GM19372 (cell line): ENCODE data around the gene ACTN3.
"Not testable (repeated sequence)": the region's sequence is repeated elsewhere in the genome, so short reads cannot be mapped to it uniquely, and the experiment has no call there.

Experiments used
- ATAC-seq: cut with Tn5 transposase; IDR thresholded peaks from one replicate; pipeline ENCODE4 v1.9.1; 2021; ENCODE audit warnings: mild to moderate bottlenecking, low read depth, moderate library complexity; ENCODE audit not compliant: unreplicated experiment

Gene ACTN3

DNA sequence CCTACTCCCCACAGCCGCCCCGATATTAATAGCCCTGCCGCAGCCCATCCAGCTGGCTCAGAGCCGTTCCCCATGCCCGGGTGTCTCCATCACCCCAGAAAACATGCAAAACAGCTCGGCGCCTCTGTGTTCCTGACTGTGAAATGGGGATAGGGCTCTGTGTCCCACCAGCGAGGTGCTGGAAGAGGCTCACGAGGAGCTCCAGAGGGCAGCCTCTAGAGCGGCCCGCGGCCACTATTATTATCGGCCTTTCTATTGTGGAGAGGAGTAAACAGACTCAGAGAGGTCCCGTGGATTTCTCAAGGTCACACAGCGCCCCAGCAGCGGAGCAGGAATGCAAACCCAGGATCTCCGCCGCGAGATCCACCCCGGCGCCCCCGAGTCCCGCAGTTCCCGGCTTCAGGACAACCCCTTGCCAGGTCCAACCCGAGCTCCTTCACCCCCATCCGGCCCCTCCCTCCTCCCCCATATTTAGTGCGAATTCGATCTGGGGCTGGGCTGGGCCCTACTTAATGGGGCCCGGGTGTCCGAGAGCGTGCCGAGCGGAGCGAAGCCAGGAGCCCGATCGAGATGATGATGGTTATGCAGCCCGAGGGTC lies at the start of gene ACTN3:
Gene ACTN3 (plus strand): TSS at position 536 of the 598 bp plus-strand sequence. CDS start 35 bp downstream, at position 571.
- ATAC-seq: peak; percentile 3

- ATAC-seq: no peak
Observed at GRCh38 chr11:66497206-66497605, 49.5 kb upstream of the ACTN3 start.

- no peak for ATAC-seq
Observed at GRCh38 chr11:66498506-66498905, 48.2 kb upstream of the ACTN3 start.

DNA sequence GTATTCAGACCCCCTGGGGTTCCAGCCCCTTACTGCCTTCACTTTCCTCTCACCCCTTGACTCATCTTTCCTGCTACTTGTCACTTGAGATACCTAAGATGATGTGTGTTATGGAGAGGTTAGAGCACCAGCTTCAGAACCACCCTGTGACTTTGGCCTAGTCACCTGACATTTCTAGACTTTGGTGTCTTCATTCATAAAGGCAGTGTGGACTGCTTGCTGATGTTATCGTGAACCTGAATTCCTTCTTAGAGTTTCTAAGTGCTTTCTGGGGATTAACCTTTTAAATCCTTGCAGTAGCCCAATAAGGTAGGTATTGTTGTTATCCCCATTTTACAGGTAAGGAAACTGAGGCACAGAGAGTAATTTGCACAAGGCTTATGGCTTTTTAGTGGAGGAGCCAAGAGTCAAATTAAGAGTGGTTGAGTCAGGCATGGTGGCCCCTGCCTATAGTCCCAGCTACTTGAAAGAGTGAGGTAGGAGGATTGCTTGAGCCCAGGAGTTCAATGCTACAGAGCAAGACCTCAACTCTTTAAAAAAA lies 41.4 kb upstream of the ACTN3 start:
- no peak for ATAC-seq

GRCh38 chr11:66509131-66509561 lies 37.6 kb upstream of the ACTN3 start:
- ATAC-seq: no peak

GRCh38 chr11:66510271-66510989 lies 36.3 kb upstream of the ACTN3 start, which contains the start of gene BBS1:
TSS of gene BBS1 (plus strand) at chr11:66510635. CDS start at chr11:66510660, 25 bp downstream.
- peak; percentile 80 for ATAC-seq

DNA sequence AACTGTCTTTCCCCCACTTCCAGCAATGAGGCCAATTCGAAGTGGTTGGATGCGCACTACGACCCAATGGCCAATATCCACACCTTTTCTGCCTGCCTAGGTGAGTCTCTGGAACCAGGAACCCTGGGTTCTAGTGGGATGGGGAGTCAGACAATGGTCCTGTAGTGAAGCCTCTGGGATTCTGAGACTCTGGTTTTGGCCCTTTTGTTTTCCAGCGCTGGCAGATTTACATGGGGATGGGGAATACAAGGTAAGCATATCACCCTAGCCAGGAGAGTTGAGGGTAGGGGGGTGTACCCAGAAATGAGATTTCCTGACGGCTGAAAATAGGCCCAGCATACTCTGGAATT lies 35.7 kb upstream of the ACTN3 start:
- no peak for ATAC-seq

- ATAC-seq: no peak
Observed at GRCh38 chr11:66523611-66524010, 23.1 kb upstream of the ACTN3 start.

DNA sequence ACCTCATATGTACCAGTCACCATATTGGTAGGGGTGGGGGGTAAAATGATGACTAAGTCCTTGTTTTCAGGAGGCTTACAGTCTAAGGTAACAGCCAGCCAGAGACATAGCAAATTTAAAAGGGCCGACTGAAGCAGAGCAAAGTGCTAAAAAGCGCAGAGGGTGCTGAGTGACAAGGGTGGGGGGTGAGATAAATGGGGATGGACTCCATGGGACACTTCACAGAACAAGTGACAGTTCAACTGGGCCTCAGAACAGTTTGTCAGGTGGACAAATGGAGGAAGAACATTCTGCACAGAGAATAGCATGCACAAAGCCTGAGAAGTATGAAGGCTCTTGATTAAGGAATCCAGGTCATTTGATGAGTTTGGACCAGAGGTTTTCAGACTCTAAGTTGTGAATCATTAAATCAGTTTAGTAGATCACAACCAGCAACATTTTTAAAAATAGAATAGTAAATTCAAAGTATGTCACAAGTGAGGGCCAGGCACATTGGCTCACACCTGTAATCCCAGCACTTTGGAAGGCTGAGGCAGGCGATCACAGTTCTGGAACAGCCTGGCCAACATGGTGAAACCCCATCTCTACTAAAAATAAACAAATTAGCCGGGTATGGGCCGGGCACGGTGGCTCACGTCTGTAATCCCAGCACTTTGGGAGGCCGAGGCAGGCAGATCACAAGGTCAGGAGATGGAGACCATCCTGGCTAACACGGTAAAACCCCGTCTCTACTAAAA lies 22.2 kb upstream of the ACTN3 start:
- ATAC-seq: no peak

- ATAC-seq: no peak
Observed at GRCh38 chr11:66529069-66529468, 17.6 kb upstream of the ACTN3 start.

DNA sequence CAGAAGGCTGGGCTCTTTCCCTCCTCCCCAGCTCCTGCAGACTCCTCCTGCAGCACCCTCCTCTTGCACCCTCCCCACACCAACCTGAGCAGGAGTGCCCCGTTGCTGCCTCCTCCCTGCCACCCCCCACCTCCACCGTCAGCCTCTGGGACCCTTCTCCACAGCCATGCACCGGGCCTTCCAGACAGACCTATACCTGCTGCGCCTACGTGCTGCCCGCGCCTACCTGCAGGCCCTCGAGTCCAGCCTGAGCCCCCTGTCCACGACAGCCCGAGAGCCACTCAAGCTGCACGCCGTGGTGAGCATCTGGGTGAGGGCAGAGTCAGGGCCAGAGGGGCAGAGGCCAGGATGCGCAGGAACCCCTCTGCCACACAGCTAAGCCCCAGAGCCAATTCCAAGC lies 17.0 kb upstream of the ACTN3 start:
- ATAC-seq: no peak

GRCh38 chr11:66530927-66531709 lies 15.6 kb upstream of the ACTN3 start:
- no peak for ATAC-seq

DNA sequence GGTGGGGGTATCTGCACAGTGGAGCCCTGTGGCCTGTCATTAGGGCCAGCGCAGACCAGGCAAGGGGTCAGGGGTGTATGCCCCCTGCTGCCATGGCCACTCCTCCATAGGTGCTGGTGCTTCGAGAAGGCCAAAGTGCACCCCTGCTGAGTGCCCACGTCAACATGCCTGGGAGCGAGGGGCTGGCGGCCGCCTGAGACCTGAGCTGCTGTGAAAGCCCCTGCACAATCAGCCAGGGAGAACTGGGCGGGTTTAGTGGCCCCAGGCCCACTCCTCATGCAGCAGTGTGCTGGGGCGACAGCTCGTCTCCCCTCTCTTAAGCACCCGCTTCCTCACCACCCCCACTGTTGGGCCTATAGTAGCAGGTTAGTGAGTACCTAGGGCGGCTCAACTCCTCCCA lies 14.9 kb upstream of the ACTN3 start:
- ATAC-seq: no peak

GRCh38 chr11:66532784-66533183 lies 13.9 kb upstream of the ACTN3 start:
- ATAC-seq: no peak

GRCh38 chr11:66539170-66539869 lies 7.4 kb upstream of the ACTN3 start:
- ATAC-seq: no peak

DNA sequence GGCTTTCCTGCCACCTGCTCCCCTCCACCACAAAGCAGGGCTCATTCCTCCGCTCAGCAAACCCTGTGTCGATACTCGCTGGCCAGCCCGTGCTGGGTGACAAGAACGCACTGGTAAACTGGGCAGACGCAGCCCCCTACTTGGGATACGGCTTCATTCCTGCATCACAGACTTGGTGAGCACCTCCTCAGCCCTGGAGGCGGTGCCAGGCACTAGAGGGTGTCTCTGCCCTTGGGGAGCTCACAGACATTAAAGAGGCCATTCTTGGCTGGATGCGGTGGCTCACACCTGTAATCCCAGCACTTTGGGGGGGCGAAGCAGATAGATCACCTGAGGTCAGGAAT lies 6.9 kb upstream of the ACTN3 start:
- no peak for ATAC-seq

GRCh38 chr11:66540598-66540997 lies 6.1 kb upstream of the ACTN3 start:
- not testable (repeated sequence) for ATAC-seq

DNA sequence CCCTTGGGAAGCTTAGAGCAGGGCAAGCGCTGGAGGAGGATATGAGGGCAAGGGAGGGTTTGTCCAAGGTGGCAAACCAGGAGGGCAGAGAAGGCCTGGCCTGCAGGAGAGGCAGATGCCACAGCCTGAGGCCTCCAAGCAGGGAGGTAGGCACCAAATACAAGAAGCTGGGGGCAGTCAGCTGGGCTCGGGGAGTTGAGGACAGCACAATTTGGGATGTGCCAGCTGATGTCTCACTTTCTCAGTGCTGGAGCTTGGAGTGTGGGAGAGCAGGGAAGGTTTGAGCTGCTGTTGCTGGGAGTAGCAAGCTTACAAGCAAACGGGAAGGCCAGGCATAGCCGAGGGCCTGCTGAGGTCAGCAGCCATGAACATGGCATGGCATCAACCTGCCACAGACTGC lies 4.8 kb upstream of the ACTN3 start:
- no peak for ATAC-seq

- no peak for ATAC-seq
Observed at GRCh38 chr11:66542362-66542761, 4.3 kb upstream of the ACTN3 start.
